ENCODE measurements around the gene GAK.

The GAK gene

GRCh38 chr4:905485-906338 is 26.4 kb downstream of the GAK start:
- no peak for DNase-seq

- no peak for DNase-seq
Measured at GRCh38 chr4:903066-904046, 28.8 kb downstream of the GAK start.

GRCh38 chr4:901192-901910 is 30.8 kb downstream of the GAK start:
- no peak for DNase-seq

- no peak for DNase-seq
Measured at GRCh38 chr4:900721-901120, 31.4 kb downstream of the GAK start.

GRCh38 chr4:900073-900472 is 32.0 kb downstream of the GAK start:
- no peak for DNase-seq

GRCh38 chr4:899556-899906 is 32.6 kb downstream of the GAK start:
- DNase-seq, result no peak

- DNase-seq, result no peak
Measured at GRCh38 chr4:898869-899555, 33.1 kb downstream of the GAK start.

GRCh38 chr4:898123-898522 is 34.0 kb downstream of the GAK start:
- no peak for DNase-seq

- no peak for DNase-seq
Measured at GRCh38 chr4:896630-897029, 35.5 kb downstream of the GAK start.

- DNase-seq, result no peak
Measured at GRCh38 chr4:896216-896615, 35.9 kb downstream of the GAK start.

- DNase-seq, result no peak
Measured at GRCh38 chr4:895596-895995, 36.5 kb downstream of the GAK start.

GRCh38 chr4:893995-894705 is 38.0 kb downstream of the GAK start:
- DNase-seq, result no peak

GRCh38 chr4:893276-893994 is 38.7 kb downstream of the GAK start:
- no peak for DNase-seq

GRCh38 chr4:892780-893179 is 39.3 kb downstream of the GAK start:
- no peak for DNase-seq

- DNase-seq, result no peak
Measured at GRCh38 chr4:891747-892146, 40.4 kb downstream of the GAK start.

GRCh38 chr4:890036-890695 is 42.0 kb downstream of the GAK start:
- no peak for DNase-seq

- DNase-seq, result no peak
Measured at GRCh38 chr4:889516-889915, 42.6 kb downstream of the GAK start.

GRCh38 chr4:888029-888428 is 44.1 kb downstream of the GAK start:
- no peak for DNase-seq

GRCh38 chr4:887034-887763 is 44.9 kb downstream of the GAK start:
- no peak for DNase-seq

- DNase-seq, result no peak
Measured at GRCh38 chr4:886244-886643, 45.9 kb downstream of the GAK start.
